Muscle layer of colon (tissue), 2 donors: Measurements from ENCODE around the gene EIF2S2.
A peak's percentile ranks its signal among the peaks of the same experiment; 100 is the strongest.
"Not testable (repeated sequence)": the region's sequence is repeated elsewhere in the genome, so short reads cannot be mapped to it uniquely, and the experiment has no call there.

ENCODE experiments used
- H3K27ac ChIP-seq: one replicate; pipeline ENCODE4 v1.7.0; 2013; ENCODE audit warnings: low read depth, mild to moderate bottlenecking, low read length, moderate library complexity
- H3K27me3 ChIP-seq, 2 donors: one replicate each; pipeline ENCODE4 v1.7.0; 2013; ENCODE audit warnings: low read length in 2 of 2, mild to moderate bottlenecking in 2 of 2; ENCODE audit not compliant: insufficient read depth in 2 of 2, control insufficient read depth in 1 of 2
- H3K36me3 ChIP-seq: one replicate; pipeline ENCODE4 v1.7.0; 2013; ENCODE audit warnings: mild to moderate bottlenecking, low read length; ENCODE audit not compliant: insufficient read depth
- H3K4me1 ChIP-seq: one replicate; pipeline ENCODE4 v1.7.0; 2013; ENCODE audit warnings: mild to moderate bottlenecking, low read length; ENCODE audit not compliant: insufficient read depth
- H3K4me3 ChIP-seq, 2 donors: one replicate each; pipeline ENCODE4 v1.7.0; 2013; ENCODE audit warnings: low read length in 2 of 2, low read depth in 1 of 2, mild to moderate bottlenecking in 1 of 2, moderate library complexity in 1 of 2
- H3K9ac ChIP-seq: one replicate; pipeline ENCODE4 v1.7.0; 2013; ENCODE audit warnings: low read length
- H3K9me3 ChIP-seq: one replicate; pipeline ENCODE4 v1.7.0; 2013; ENCODE audit warnings: mild to moderate bottlenecking, low read length
- donor health status: abdominal sarcoma.
- donor health status: Adenocarcinoma of cecum.

The EIF2S2 gene, protein sequence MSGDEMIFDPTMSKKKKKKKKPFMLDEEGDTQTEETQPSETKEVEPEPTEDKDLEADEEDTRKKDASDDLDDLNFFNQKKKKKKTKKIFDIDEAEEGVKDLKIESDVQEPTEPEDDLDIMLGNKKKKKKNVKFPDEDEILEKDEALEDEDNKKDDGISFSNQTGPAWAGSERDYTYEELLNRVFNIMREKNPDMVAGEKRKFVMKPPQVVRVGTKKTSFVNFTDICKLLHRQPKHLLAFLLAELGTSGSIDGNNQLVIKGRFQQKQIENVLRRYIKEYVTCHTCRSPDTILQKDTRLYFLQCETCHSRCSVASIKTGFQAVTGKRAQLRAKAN

DNA sequence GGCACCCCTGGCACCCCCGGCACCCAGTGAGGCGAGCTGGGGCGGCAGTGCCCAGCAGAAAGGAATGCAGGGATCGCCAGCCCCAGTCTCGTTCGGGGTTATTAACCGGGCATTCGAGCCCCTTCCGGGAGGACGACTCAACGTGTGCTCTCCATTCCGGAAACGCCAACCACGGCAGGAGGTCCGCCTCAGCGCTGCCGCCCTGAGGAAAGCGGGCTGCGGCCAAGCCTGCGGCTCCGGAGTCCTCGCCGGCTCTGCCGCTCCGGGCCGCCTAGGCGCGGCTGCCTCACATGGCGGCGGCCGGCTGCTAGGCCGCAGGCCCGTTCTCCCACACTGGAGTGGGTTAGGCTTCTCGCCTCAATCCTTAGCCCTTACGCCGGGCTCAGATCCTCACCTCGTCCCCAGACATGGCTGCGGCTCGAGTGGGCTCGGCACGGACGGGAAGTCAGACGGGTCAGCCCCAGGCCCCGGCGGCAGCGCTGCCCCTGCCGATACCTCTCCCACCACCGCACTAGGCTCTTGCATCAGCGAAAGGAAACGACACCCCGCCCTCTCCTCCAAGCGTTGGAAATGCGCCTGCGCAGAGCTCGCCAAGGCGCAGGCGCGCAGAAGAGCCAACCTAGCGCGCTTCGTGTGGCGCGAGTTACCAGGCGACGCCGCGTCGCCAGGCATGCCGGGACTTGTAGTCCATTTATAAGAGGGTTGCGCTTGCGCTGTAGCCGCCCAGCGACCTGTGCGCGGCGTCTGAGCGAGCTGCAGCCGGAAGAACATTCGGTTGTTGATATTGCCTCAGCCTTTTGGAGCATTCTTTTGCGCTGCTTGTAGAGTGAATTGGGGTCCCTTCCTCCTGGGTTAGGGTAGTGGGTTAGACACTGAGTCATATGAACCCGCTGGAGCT is at the start of gene EIF2S2:
TSS of gene EIF2S2 (minus strand) at position 542 of the 898 bp plus-strand sequence. CDS start at position 409, 133 bp downstream.
- Histone ChIP-seq H3K4me1 (peaks cover 30% of the 10 kb centered on the region), H3K36me3 (no peaks in the 10 kb centered on the region), H3K9ac (peak within 1 kb of the TSS; percentile 92), H3K9me3 (no peaks in the 10 kb centered on the region), H3K27ac (peak within 1 kb of the TSS; percentile 97), H3K27me3 (no peaks in the 10 kb centered on the region), H3K4me3 (peak within 1 kb of the TSS; percentile 66 to 88)

DNA sequence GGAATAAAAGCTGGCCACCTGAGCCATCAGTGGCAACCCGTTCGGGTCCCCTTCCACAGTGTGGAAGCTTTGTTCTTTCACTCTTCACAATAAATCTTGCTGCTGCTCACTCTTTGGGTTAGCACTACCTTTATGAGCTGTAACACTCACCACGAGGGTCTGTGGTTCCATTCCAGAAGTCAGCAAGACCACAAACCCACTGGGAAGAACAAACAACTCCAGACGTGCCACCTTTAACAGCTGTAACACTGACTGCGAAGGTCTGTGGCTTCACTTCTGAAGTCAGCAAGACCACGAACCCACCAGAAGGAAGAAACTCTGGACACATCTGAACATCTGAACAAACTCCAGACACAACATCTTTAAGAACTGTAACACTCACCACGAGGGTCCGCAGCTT is 45.7 kb upstream of the EIF2S2 start:
- H3K9ac ChIP-seq, H3K4me1 ChIP-seq, H3K4me3 ChIP-seq, H3K27ac ChIP-seq, H3K27me3 ChIP-seq, H3K9me3 ChIP-seq, H3K36me3 ChIP-seq: not testable (repeated sequence)

DNA sequence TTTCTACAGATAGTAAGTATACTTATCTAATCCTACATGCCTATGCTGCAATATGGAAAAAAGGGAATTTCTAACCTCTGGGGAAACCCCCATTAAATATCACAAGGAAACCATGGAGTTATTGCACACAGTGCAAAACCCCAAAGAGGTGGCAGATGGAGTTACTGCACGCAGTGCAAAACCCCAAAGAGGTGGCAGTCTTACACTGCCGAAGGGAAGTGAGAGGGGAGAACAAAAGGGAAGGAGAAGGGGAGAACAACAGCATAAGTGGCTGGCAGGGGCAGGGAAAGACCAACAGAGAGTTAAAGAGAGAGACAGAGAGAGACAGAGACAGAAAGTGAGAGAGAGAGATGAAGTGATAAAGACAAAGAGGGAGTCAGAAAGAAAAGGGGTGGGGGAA is 43.8 kb upstream of the EIF2S2 start:
- Histone ChIP-seq H3K27ac (no peak overlapping the region), H3K36me3 (no peaks in the 10 kb centered on the region), H3K9me3 (no peaks in the 10 kb centered on the region), H3K9ac (no peak overlapping the region), H3K4me3 (no peak overlapping the region), H3K4me1 (no peaks in the 10 kb centered on the region), H3K27me3 (no peaks in the 10 kb centered on the region)

DNA sequence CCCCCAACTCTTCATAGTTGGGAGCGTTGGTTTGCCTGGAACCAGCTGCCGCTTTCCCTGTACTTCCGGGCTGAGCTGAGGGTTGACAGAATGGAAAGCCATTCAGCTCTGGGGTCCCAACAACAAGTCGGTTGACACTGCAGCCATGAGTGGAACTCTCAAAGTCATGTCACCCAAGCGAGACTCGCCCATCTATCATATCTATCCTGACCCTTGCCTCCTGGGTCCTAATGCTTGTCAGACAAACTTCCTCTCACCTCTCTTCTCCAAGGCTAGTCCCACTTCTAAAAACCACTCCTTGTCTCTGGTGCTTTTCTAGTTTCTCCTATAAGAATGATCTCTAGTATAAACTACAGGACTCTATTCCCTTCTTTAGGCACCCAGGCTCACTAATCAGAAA is 41.1 kb upstream of the EIF2S2 start:
- not testable (repeated sequence) for H3K4me3 ChIP-seq, H3K36me3 ChIP-seq, H3K27me3 ChIP-seq, H3K4me1 ChIP-seq, H3K27ac ChIP-seq, H3K9ac ChIP-seq, H3K9me3 ChIP-seq

DNA sequence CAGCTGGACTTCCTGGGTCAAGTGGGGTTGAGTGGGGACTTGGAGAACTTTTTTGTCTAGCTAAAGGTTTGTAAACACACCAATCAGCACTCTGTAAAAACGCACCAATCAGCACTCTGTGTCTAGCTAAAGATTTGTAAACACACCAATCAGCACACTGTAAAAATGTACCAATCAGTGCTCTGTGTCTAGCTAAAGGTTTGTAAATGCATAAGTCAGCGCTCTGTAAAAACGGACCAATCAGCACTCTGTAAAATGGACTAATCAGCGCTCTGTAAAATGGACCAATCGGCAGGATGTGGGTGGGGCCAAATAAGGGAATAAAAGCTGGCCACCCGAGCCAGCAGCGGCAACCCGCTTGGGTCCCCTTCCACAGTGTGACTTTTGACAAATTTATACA is 40.0 kb upstream of the EIF2S2 start:
- H3K27me3 ChIP-seq, H3K27ac ChIP-seq, H3K4me3 ChIP-seq, H3K36me3 ChIP-seq, H3K9ac ChIP-seq, H3K9me3 ChIP-seq, H3K4me1 ChIP-seq: not testable (repeated sequence)

DNA sequence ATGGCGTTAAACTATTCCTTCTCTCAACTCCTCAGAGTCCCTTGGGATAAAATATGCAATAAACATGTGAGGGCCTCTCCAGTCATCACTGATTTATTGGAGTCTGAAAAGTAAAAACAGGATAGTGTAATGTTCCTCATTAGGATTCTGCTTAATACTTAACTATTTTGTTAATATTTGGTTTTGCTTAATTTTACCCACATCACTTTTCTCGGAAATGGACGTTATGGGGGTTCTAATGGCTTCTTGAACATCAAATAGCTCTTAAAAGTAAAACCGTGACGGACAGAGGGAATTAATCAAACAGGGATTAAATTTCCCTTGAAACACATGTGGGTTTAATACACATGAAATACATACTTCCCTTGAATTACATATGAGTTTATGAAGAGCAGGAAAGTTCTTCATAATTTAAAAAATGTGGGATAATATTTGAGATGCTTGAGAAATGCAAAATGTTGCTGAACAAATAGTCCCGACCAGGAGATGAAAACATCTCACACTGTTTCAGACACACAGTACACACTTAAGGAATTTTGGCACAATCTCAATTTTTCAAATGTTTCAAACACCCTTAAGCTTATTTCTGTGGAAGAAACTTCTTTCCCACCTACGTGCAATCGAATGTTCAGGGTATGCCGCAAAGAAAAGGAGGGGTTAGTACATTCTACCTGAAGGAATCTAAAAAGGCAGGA is 38.4 kb upstream of the EIF2S2 start:
- H3K4me1 ChIP-seq = no peaks in the 10 kb centered on the region
- no peaks in the 10 kb centered on the region for H3K36me3 ChIP-seq
- H3K27ac ChIP-seq = no peak overlapping the region
- H3K27me3 ChIP-seq = no peaks in the 10 kb centered on the region
- no peaks in the 10 kb centered on the region for H3K9me3 ChIP-seq
- H3K9ac ChIP-seq = no peak overlapping the region
- H3K4me3 ChIP-seq = no peak overlapping the region

DNA sequence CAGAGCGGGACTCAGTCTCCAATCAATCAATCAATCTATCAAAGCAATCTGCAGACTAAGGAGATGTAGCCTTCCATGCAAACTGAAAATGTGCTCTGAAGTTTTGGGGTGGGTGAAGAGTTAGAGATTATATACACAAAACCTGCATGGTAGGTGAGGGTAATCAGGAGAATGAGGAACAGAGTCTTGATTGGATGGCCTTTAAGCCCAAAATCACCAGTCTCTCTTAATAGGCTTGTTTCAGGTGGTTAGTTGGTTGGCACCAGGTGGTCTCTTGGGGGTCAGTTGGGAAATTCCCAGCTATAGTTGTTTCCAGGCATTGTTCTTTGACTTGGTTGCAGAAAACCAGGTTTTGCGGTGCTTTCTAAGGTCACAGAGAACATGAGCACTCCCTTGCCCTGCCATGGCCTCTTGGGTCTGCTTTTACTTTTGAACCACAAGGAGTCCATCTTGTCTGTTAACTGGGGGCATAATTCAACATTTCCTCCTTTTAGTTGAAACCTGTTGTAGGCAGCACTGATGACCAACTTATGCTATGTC is 33.3 kb upstream of the EIF2S2 start:
- Histone ChIP-seq H3K4me1 (no peaks in the 10 kb centered on the region), H3K27ac (no peak overlapping the region), H3K27me3 (no peaks in the 10 kb centered on the region), H3K9ac (no peak overlapping the region), H3K9me3 (no peaks in the 10 kb centered on the region), H3K36me3 (no peaks in the 10 kb centered on the region), H3K4me3 (no peak overlapping the region)

DNA sequence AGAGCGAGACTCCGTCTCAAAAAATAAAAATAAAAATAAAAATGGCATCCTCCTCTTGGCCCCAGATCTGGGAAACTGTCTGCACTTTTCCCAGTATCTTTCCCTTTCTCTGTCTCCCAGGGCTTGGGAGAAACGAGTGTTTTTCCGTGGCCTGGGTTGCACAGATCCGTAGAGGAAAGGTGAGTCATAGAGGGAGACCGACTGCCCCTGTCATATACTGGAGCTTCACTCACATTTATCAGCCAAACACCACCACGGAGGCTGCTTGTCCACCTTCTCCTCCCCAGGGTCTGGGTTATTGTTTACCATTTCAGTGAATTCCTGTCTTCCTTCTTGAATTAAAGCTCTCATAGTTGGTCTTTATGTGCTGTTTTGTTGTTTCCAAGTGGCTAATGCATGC is 31.9 kb upstream of the EIF2S2 start:
- Histone ChIP-seq H3K4me3 (no peak overlapping the region), H3K9me3 (no peaks in the 10 kb centered on the region)

DNA sequence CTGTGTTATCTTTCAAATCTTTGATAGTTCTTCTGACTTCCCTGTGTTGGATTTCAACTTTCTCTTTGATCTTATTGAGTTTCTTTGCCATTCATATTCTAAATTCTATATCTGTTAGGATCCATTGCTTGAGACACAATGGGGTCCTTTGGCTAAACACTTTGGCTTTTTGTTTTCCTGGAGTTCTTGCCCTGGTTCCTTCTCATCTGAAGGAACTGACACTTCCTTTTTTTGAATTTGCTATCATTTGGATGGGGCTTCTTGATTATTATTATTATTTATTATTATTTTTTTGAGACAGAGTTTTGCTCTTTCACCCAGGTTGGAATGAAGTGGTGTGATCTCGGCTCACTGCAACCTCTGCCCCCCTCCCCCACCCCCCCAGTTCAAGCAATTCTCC is 30.1 kb upstream of the EIF2S2 start:
- H3K4me3 ChIP-seq = no peak overlapping the region
- H3K36me3 ChIP-seq = no peaks in the 10 kb centered on the region
- H3K9me3 ChIP-seq = no peaks in the 10 kb centered on the region
- no peak overlapping the region for H3K9ac ChIP-seq
- H3K27ac ChIP-seq = no peak overlapping the region
- H3K27me3 ChIP-seq = no peaks in the 10 kb centered on the region
- H3K4me1 ChIP-seq = no peaks in the 10 kb centered on the region

More for the DNA sequence above, 31.9 kb upstream of the EIF2S2 start:
- Histone ChIP-seq H3K36me3 (no peaks in the 10 kb centered on the region), H3K4me1 (no peaks in the 10 kb centered on the region), H3K9ac (no peak overlapping the region), H3K27me3 (no peaks in the 10 kb centered on the region), H3K27ac (no peak overlapping the region)

DNA sequence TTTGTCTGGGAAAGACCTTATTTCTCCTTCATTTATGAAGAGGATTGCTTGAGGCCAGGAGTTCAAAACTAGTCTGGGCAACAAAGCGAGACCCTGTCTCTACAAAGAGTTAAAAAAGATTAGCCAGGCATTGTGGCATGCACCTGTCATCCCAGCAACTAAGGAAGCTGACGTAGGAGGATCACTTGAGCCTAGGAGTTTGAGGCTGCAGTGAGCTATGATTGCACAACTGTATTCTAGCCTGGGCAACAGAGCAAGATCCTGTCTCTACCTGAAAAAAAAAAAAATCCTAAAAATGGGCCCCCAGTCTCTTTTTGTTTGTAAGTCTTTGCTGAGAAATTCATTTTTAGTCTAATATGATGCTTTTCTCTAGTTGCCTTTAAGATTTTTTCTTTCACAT is 29.2 kb upstream of the EIF2S2 start:
- H3K27ac ChIP-seq = no peak overlapping the region
- H3K4me1 ChIP-seq = no peaks in the 10 kb centered on the region
- no peaks in the 10 kb centered on the region for H3K27me3 ChIP-seq
- H3K36me3 ChIP-seq = no peaks in the 10 kb centered on the region
- no peak overlapping the region for H3K4me3 ChIP-seq
- no peaks in the 10 kb centered on the region for H3K9me3 ChIP-seq
- no peak overlapping the region for H3K9ac ChIP-seq

DNA sequence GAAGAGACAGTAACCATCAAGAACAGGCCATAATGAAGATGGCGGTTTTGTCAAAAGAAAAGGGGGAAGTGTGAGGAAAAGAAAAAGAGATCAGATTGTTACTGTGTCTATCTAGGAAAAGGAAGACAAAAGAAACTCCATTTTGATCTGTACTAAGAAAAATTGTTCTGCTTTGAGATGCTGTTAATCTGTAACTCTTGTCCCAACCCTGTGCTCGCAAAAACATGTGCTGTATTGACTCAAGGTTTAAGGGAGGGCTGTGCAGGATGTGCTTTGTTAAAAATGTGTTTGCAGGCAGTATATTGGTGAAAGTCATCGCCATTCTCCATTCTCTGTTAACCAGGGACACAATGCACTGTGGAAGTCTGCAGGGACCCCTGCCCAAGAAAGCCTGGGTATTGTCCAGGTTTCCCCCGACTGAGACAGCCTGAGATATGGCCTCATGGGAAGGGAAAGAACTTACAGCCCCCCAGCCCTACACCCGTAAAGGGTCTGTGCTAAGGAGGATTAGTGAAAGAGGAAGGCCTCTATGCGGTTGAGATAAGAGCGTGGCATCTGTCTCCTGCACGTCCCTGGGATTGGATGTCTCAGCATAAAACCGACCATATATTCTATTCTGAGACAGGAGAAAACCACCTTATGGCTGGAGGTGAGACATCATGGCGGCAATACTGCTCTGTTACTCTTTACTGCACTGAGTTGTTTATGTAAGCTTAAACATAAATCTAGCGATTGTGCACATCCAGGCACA is 23.7 kb upstream of the EIF2S2 start:
- not testable (repeated sequence) for H3K9ac ChIP-seq, H3K9me3 ChIP-seq, H3K36me3 ChIP-seq, H3K4me3 ChIP-seq, H3K27ac ChIP-seq, H3K27me3 ChIP-seq, H3K4me1 ChIP-seq
